ENCODE data around the gene ARHGEF4. TPM values are rescaled to one million over a fixed set of nuclear protein-coding genes. Genes with fewer than 3 reads are reported as not detected.
"Not testable (repeated sequence)": the region's sequence is repeated elsewhere in the genome, so short reads cannot be mapped to it uniquely, and the experiment has no call there.

Gene ARHGEF4
- total RNA-seq, 1 experiment from 2014 or later: 7.6 TPM

- Histone ChIP-seq H3K4me3 (no peak overlapping the region), H3K27me3 (no peaks in the 10 kb centered on the region), H3K36me3 (no peaks in the 10 kb centered on the region), H3K9me3 (no peaks in the 10 kb centered on the region)
- DNase-seq: no peak
Observed at GRCh38 chr2:130987519-130988425, 151.1 kb downstream of the ARHGEF4 start.

- not testable (repeated sequence) for DNase-seq
Observed at GRCh38 chr2:130991446-130991845, 154.7 kb downstream of the ARHGEF4 start.

DNA sequence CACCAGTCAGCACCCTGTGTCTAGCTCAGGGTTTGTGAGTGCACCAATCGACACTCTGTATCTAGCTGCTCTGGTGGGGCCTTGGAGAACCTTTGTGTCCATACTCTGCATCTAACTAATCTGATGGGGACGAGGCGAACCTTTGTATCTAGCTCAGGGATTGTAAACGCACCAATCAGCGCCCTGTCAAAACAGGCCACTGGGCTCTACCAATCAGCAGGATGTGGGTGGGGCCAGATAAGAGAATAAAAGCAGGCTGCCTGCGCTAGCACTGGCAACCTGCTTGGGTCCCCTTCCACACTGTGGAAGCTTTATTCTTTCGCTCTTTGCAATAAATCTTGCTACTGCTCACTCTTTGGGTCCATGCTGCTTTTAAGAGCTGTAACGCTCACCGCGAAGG lies 155.3 kb downstream of the ARHGEF4 start:
- H3K36me3 ChIP-seq, H3K27me3 ChIP-seq, H3K4me3 ChIP-seq, DNase-seq, H3K9me3 ChIP-seq: not testable (repeated sequence)

More at GRCh38 chr2:130991446-130991845, 154.7 kb downstream of the ARHGEF4 start:
- not testable (repeated sequence) for H3K9me3 ChIP-seq, H3K27me3 ChIP-seq, H3K36me3 ChIP-seq, H3K4me3 ChIP-seq

DNA sequence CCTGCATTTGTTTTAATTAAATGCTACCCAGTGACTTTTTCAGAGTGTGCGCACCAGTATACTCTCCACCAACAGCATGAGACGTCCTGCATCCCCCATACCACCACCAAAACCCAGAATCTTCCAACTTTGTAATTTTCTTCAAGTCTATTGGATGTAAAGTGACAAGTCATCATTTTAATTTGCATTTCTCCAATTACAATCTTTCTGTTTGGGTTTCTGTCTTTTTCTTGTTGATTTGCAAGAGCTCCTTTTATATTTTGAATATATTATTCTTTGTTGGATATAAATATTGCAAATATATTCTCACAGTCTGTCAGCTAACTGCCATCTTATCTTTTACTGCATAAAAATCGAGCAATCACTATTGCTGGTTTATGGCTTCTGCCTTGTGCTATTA lies 160.0 kb downstream of the ARHGEF4 start:
- Histone ChIP-seq H3K36me3 (no peaks in the 10 kb centered on the region), H3K9me3 (no peaks in the 10 kb centered on the region), H3K4me3 (no peak overlapping the region), H3K27me3 (no peaks in the 10 kb centered on the region)
- DNase-seq: no peak

- Histone ChIP-seq H3K27me3 (no peaks in the 10 kb centered on the region), H3K4me3 (no peak overlapping the region), H3K36me3 (no peaks in the 10 kb centered on the region), H3K9me3 (no peaks in the 10 kb centered on the region)
- no peak for DNase-seq
Observed at GRCh38 chr2:130997198-130997597, 160.5 kb downstream of the ARHGEF4 start.

DNA sequence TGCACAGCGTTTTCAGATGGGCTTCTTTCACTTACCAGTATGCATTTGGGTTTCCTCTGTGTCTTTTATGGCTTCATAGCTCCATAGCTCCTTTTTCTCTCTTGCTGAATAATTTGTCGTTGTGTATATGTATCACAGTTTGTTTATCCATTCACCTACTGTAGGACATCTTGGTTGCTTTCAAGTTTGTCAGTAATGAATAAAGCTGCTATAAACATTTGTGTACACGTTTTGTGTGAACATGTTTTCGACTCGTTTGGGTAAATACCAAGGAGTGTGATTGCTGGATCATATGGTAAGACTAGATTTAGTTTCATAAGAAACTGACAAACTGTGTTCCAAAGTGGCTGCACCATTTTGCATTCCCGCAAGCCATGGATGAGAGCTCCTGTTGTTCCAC lies 161.8 kb downstream of the ARHGEF4 start:
- no peak for DNase-seq
- no peaks in the 10 kb centered on the region for H3K27me3 ChIP-seq
- no peaks in the 10 kb centered on the region for H3K9me3 ChIP-seq
- no peak overlapping the region for H3K4me3 ChIP-seq
- no peaks in the 10 kb centered on the region for H3K36me3 ChIP-seq

DNA sequence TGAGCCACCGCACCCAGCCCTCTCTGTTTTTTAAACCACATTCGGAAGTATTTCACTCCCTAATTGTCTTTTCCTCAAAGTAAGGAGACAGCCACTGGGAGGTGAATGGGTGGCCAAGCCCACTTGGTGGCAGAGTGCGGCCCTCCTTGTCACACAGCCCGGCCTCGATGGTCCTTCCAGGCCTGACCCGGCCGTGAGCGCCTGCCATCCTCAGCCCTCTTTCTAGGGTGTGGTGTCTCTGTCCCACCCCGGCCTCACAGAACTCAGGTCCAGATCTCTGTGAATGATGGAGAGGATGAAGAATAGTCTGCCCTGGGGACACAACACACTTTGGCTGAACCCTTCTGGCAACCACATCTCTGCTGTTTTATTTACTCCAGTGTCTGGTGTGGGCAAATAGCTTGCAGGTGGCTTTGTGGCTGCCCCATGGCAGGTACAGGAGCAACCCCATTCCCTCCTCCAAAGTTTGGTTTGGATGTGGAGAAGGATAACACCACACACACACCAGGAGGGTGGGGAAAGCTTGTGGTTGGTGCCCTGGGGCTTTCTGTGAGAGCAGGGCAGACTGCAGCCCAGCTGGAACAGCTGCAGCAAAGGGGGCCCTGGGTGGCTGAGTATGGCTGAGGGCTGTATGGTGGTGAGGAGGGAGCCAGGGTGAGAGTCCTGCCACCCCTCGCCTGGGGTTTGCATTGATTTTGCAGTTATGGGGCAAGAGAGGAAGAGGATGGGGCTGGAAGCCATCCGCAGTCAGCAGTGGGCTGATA lies 167.9 kb downstream of the ARHGEF4 start:
- no peaks in the 10 kb centered on the region for H3K9me3 ChIP-seq
- no peaks in the 10 kb centered on the region for H3K27me3 ChIP-seq
- H3K4me3 ChIP-seq: no peak overlapping the region
- no peaks in the 10 kb centered on the region for H3K36me3 ChIP-seq
- DNase-seq: no peak

GRCh38 chr2:131005216-131005935 lies 168.7 kb downstream of the ARHGEF4 start:
- no peaks in the 10 kb centered on the region for H3K27me3 ChIP-seq
- no peak for DNase-seq
- no peaks in the 10 kb centered on the region for H3K9me3 ChIP-seq
- H3K4me3 ChIP-seq: no peak overlapping the region
- no peaks in the 10 kb centered on the region for H3K36me3 ChIP-seq

DNA sequence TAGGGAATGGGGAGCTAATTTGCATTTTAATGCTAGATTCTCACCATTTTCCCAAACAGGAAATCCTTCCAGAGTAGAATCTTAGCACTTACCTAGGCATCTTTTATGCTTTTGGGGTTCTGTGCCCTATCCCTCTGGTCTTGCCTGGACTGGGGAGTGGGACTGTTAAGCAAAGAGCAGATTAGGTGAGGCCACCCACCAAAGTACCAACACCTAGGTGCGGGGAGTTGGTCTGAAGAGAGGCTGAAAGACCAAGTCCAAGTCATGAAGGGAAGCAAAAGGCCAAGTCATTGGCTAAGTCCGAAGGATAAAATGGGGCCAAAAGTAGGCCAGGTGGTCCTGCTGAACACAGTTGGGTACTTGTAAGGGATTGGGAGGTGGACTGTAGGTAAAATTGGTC lies 169.8 kb downstream of the ARHGEF4 start:
- no peaks in the 10 kb centered on the region for H3K36me3 ChIP-seq
- no peak overlapping the region for H3K4me3 ChIP-seq
- no peaks in the 10 kb centered on the region for H3K9me3 ChIP-seq
- H3K27me3 ChIP-seq: no peaks in the 10 kb centered on the region
- DNase-seq: no peak

DNA sequence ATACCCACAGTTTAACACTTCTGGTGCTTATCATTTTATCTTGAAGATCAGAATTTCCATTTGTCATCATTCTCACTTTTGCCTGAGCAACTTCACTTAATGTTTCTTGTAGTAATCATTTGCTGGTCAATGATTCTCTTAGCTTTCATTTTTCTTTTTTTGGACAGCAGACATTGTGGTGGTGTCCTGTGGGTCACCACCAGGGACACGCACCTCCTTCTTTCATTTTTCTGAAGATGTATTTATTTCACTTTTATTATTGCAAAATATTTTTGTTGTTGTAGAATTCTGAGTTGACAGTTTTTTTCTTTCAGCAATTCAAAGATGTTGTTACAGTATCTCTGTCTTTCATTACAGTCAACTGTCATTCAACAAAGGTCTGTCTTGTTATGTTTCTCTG lies 172.3 kb downstream of the ARHGEF4 start:
- H3K36me3 ChIP-seq: no peaks in the 10 kb centered on the region
- H3K4me3 ChIP-seq: no peak overlapping the region
- no peaks in the 10 kb centered on the region for H3K27me3 ChIP-seq
- no peaks in the 10 kb centered on the region for H3K9me3 ChIP-seq
- DNase-seq: no peak

DNA sequence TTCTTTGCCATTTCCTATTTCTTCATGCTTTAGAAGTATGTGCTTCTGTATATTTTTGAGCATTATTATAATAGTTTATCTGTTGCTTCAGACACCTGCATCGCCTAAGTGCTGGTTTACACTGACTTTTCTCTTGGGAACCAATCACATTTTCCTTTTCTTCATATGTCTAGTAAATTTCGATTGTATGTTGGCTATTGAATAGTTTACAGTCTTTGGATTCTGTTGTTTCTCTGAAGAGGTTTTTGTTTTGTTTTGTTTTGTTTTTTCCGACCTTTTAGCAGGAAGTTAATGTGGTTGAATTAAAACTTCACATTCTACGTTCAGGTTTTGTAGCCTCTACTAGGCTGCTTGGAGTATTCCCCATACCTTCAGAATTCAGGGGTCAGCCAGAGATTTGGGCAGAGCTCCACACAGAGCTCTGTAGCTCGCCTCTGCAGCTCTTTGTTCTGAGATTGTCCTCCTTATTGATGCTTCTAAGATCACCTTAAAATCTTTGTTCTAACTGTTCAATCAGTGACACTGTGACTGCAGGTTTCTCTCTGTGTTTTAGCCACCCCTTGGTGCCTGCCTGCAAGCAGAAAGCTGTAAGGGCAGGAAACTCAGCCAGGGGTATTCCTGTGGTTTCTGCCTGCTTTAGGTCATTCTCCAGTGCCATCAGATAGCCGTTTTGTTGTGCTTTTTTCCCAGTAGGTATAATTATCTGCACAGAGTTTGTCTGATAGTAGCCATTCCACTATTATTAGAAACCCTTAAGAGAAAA lies 173.2 kb downstream of the ARHGEF4 start:
- no peak for DNase-seq

DNA sequence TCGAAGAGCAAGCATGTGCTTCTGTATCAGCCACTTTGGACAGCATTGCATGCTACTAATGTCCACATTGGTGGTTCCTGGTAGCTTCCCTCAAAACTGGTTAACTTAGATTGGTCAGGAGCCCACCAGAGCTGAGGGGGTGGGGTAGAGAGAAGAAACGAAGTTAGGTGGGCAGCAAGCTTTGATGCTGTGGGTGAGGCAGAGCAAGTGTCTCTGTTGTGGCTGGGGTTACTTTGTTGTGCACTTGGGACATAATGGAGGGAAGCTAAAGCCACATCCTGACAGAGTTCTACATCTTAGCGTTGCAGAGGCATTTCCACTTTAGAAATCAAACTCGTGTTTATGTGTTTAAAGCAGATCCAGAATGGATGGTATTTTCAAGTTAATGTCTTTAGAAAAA lies 173.9 kb downstream of the ARHGEF4 start:
- no peaks in the 10 kb centered on the region for H3K36me3 ChIP-seq

More for the DNA sequence above, 173.2 kb downstream of the ARHGEF4 start:
- Histone ChIP-seq H3K27me3 (no peaks in the 10 kb centered on the region), H3K4me3 (no peak overlapping the region), H3K36me3 (no peaks in the 10 kb centered on the region), H3K9me3 (no peaks in the 10 kb centered on the region)

GRCh38 chr2:131011486-131011885 lies 174.8 kb downstream of the ARHGEF4 start:
- DNase-seq: no peak
- no peaks in the 10 kb centered on the region for H3K27me3 ChIP-seq
- no peaks in the 10 kb centered on the region for H3K9me3 ChIP-seq
- H3K4me3 ChIP-seq: no peak overlapping the region
- H3K36me3 ChIP-seq: no peaks in the 10 kb centered on the region

More for the DNA sequence above, 173.9 kb downstream of the ARHGEF4 start:
- Histone ChIP-seq H3K9me3 (no peaks in the 10 kb centered on the region), H3K4me3 (no peak overlapping the region), H3K27me3 (no peaks in the 10 kb centered on the region)
- DNase-seq: no peak

DNA sequence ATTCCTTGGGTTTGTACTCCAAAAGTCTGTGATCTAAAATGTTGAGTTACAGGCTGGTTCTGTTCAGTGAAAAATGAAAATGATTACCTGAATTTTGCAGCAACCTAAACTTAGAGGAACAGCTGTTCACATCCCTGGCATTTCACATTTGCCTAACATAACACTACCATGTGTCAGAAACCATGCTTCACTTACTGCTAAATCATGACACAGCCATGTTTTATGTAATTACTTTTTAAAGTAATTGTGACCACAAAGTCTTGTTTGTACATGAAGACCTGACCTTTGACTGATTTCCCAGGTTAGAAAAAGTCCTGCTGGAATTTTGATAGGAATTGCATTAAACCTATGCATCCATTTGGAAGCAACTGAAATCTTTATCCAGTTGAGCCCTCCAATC lies 177.4 kb downstream of the ARHGEF4 start:
- no peaks in the 10 kb centered on the region for H3K36me3 ChIP-seq
- DNase-seq: no peak
- no peaks in the 10 kb centered on the region for H3K9me3 ChIP-seq
- no peak overlapping the region for H3K4me3 ChIP-seq
- H3K27me3 ChIP-seq: no peaks in the 10 kb centered on the region

DNA sequence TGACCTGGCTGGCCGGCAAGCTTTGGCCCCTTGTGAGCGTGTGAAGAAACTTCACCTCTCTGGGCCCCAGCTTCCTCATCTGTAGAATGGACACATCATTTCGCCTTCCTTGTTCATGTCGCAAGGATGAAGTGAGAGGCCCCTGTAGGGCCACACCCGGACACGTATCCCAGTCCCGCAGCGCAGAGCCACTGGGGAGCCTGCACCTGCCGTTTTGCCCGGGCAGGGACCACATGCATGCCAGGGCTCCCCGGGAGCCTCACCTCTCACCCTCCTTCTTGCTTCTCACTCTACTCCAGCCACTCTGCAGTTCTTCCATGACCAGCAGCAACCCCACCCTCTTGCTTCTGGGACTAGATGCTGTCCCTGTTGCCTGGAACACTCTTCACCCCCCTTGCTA lies 179.1 kb downstream of the ARHGEF4 start:
- H3K36me3 ChIP-seq: no peaks in the 10 kb centered on the region
- no peak overlapping the region for H3K4me3 ChIP-seq

More for the DNA sequence above, 179.1 kb downstream of the ARHGEF4 start:
- DNase-seq: no peak
- H3K9me3 ChIP-seq: no peaks in the 10 kb centered on the region
- H3K27me3 ChIP-seq: no peaks in the 10 kb centered on the region

All from MG63 (cell line).